SHP77 treated with DMSO at 0.1 percent for 48 hours (cell line): ENCODE results near the gene SPATA20.
A peak's percentile ranks its signal among the peaks of the same experiment; 100 is the strongest.

Source experiments
- DNase-seq: peaks from one replicate; lab custom pipeline; 2025; lab: John Stamatoyannopoulos, UW

SPATA20 gene

GRCh38 chr17:50540560-50541401, 6.2 kb upstream of the SPATA20 start:
- no peak for DNase-seq

GRCh38 chr17:50541402-50541715, 5.6 kb upstream of the SPATA20 start:
- DNase-seq: no peak

- peak; percentile 57 for DNase-seq
These were observed 5.0 kb upstream of the SPATA20 start for GRCh38 chr17:50541716-50542688.

GRCh38 chr17:50542795-50543774, 3.9 kb upstream of the SPATA20 start:
- peak; percentile 44 for DNase-seq

GRCh38 chr17:50544516-50544915, 2.5 kb upstream of the SPATA20 start:
- no peak for DNase-seq

GRCh38 chr17:50545311-50545710, 1.7 kb upstream of the SPATA20 start:
- DNase-seq: no peak

- DNase-seq: no peak
These were observed 306 bp upstream of the SPATA20 start for GRCh38 chr17:50546701-50547034.

- no peak for DNase-seq
These were observed 736 bp downstream of the SPATA20 start for GRCh38 chr17:50547736-50548083.

GRCh38 chr17:50548831-50549230, 1.9 kb downstream of the SPATA20 start:
- DNase-seq: no peak

GRCh38 chr17:50549256-50549941, 2.4 kb downstream of the SPATA20 start:
- DNase-seq: no peak

- DNase-seq: no peak
These were observed 3.0 kb downstream of the SPATA20 start for GRCh38 chr17:50549969-50550368.

- DNase-seq: peak; percentile 60
These were observed 3.9 kb downstream of the SPATA20 start for GRCh38 chr17:50550661-50551432.

- no peak for DNase-seq
These were observed 4.5 kb downstream of the SPATA20 start for GRCh38 chr17:50551433-50551815.

GRCh38 chr17:50551884-50552283, 4.9 kb downstream of the SPATA20 start:
- DNase-seq: no peak

- no peak for DNase-seq
These were observed 7.2 kb downstream of the SPATA20 start for GRCh38 chr17:50554201-50554600.

- DNase-seq: peak; percentile 78
These were observed 9.8 kb downstream of the SPATA20 start for GRCh38 chr17:50556803-50557202.

GRCh38 chr17:50557630-50558029, 10.7 kb downstream of the SPATA20 start:
- no peak for DNase-seq

- no peak for DNase-seq
These were observed 11.1 kb downstream of the SPATA20 start for GRCh38 chr17:50558091-50558490.

- no peak for DNase-seq
These were observed 11.6 kb downstream of the SPATA20 start for GRCh38 chr17:50558581-50558940.

- DNase-seq: no peak
These were observed 12.1 kb downstream of the SPATA20 start for GRCh38 chr17:50558941-50559614.
